Ureter (tissue), 1 donor: ENCODE data around the gene KIFC3. TPM values are rescaled to one million over a fixed set of nuclear protein-coding genes. Genes with fewer than 3 reads are reported as not detected.

Experiments
- DNase-seq: peaks from one replicate; pipeline ENCODE4 v3.0.0-alpha.2; 2020; ENCODE audit warnings: low spot score
- total RNA-seq: library from RNA; stranded (reverse); gene quantifications from one replicate; pipeline ENCODE4 v1.2.4, GENCODE V29; 2023
- donor health status: DM: yes; HTN: yes; CAD: no.

Gene KIFC3
- total RNA-seq, 1 donor from 2014 or later, result 117 TPM

GRCh38 chr16:57765160-57765728 is 37.0 kb downstream of the KIFC3 start:
- no peak for DNase-seq

- DNase-seq, result no peak
These were observed 37.7 kb downstream of the KIFC3 start for GRCh38 chr16:57764341-57765159.

GRCh38 chr16:57764006-57764340 is 38.3 kb downstream of the KIFC3 start:
- no peak for DNase-seq

GRCh38 chr16:57763285-57764005 is 38.8 kb downstream of the KIFC3 start:
- no peak for DNase-seq

- DNase-seq, result no peak
These were observed 39.8 kb downstream of the KIFC3 start for GRCh38 chr16:57762365-57763040.

- no peak for DNase-seq
These were observed 40.3 kb downstream of the KIFC3 start for GRCh38 chr16:57761957-57762356.

GRCh38 chr16:57761301-57761700 is 41.0 kb downstream of the KIFC3 start:
- no peak for DNase-seq

GRCh38 chr16:57760357-57761160 is 41.7 kb downstream of the KIFC3 start:
- no peak for DNase-seq

GRCh38 chr16:57759541-57760356 is 42.5 kb downstream of the KIFC3 start:
- no peak for DNase-seq

- no peak for DNase-seq
These were observed 43.2 kb downstream of the KIFC3 start for GRCh38 chr16:57759131-57759530.

- no peak for DNase-seq
These were observed 43.8 kb downstream of the KIFC3 start for GRCh38 chr16:57758331-57759117.

GRCh38 chr16:57757883-57758282 is 44.4 kb downstream of the KIFC3 start:
- no peak for DNase-seq

GRCh38 chr16:57757326-57757786 is 44.9 kb downstream of the KIFC3 start:
- DNase-seq, result peak; percentile 91

- no peak for DNase-seq
These were observed 45.6 kb downstream of the KIFC3 start for GRCh38 chr16:57756424-57757325.

- no peak for DNase-seq
These were observed 46.4 kb downstream of the KIFC3 start for GRCh38 chr16:57755726-57756423.

GRCh38 chr16:57755061-57755684 is 47.1 kb downstream of the KIFC3 start:
- no peak for DNase-seq

GRCh38 chr16:57754354-57755060 is 47.8 kb downstream of the KIFC3 start:
- DNase-seq, result no peak
